DMS 273 treated with DMSO at 0.1 percent for 48 hours (cell line): ENCODE data around the gene OR8D1.
"Not testable (repeated sequence)": the region's sequence is repeated elsewhere in the genome, so short reads cannot be mapped to it uniquely, and the experiment has no call there.

Source experiments
- DNase-seq: peaks from one replicate; lab custom pipeline; 2025; lab: John Stamatoyannopoulos, UW

OR8D1 gene

GRCh38 chr11:124285610-124286344, 28.0 kb downstream of the OR8D1 start:
- DNase-seq: no peak

DNA sequence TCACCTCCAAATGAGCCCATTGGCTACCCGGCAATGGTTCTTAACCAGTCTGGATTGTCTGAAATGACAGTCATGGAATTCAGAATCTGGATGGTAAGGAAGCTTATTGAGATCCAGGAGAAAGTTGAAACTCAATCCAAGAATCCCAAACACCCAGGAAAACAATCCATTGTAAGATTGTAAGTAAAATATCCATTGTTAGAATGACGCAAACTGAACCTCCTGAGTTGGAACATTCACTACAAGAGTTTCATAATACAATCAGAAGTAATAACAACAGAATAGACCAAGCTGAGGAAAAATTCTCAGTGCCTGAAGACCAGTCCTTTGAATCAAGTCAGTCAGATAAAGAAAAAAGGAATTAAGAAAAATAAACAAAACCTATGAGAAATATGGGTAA, 35.5 kb downstream of the OR8D1 start:
- DNase-seq: no peak

DNA sequence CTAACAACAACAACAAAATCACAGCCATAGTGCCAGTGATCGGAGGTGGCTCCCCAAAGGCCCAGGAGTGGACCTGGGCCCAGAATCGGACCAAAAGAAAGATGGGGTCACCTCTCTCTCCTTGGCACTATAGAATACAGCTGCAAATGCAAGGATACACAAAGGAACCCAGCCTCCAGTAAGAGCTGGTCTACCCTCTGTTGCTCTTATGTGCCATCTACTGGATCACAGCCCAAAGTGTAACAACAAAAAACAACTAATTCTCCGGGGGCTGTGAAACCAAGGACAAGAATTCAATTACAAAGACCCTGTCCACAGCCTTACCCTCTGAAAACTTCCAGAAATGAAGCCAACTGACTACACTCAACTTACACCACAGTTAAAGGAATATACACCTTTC, 35.9 kb downstream of the OR8D1 start:
- DNase-seq: no peak

DNA sequence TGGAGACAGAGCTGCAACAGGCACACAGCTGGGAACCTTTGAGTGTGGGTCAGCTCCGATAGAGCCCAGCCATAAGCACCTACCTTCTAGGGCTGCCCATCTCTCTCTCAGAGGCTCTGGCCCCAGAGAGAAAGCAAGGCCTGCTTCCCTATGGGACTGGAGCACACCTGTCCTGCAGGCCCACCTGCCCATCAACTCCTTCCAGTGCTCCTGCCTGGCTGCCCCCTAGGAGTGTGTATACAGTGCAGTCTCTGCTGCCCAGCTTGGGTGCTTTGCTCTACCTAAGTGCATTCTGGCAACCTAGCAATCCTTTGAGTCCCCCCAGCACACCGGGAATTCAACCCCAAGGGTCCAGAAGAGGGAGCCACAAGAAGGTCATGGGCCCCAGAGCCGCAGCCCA, 36.5 kb downstream of the OR8D1 start:
- no peak for DNase-seq

DNA sequence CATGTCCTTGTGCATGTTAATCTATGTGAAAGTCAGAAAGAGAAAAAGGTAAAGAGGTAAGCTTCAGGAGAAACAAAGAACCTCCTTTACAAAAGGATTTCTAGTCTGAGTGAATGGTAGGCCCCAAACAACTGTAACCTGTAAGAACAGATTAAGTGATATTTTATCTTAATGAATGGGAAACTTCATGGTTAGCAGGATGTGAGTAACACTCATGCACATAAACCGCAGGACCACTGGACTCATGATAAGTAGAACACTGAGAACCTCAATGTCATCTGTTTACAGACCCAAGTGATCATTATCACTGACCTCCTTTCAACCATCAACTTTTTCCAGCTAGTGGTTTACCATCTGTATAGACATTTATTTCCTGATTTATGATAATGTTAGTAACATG, 37.7 kb downstream of the OR8D1 start:
- no peak for DNase-seq

DNA sequence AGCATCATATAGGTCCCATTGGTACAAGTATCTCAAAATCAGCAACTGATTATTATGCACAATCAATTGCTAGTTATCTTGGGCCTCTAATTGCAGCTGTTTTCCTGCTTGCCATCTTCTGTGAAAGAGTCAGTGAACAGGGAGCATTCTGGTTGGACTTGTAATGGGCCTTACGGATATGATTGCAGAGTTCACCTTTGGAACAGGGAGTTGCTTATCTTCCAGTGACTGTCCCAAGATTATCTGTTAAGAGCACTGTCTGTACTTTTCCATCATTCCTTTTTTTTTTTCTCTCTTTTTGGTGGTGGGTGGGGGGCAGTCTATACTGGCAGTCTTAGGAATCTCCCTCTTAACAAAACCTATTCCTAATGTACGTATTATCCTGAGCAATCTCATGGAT, 39.7 kb downstream of the OR8D1 start:
- DNase-seq: no peak

DNA sequence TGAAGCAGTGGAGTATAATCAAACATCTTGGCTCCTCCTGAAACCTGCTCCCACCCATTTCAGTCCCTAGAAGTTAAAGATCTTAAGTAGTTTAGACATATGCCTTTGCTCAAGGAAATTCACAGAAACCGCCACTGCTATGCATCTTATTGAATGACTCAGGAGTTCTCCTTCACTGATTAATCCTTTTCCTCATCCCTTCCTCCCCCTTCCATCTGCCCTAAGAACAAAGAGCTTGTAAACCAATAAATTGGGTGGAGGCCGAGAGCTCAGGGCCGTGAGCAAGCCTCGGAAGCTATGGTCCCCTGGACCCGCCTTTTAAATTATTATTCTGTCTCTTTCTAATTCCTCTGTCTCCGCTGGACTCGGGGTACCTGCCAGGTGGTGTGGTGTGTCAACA, 42.9 kb downstream of the OR8D1 start:
- not testable (repeated sequence) for DNase-seq

GRCh38 chr11:124265041-124265440, 48.7 kb downstream of the OR8D1 start:
- not testable (repeated sequence) for DNase-seq

DNA sequence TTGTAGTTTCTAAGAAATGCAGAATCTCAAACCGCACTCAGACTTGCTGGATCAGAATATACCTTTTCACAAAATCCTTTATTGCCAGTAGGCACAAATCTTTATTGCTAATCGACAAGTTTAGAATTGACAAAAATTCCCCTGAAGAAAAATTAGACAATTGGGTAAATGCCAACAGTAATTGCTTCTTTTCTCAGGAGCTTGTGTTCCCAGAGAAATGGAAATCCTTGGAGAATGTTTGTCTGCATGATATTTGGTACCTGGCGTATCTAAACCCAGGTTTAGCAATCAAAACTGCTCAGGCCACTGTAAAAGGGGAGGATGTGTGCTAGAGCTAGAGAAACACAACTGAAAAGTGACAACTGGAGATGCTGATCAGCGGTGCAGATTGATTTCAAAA, 57.7 kb downstream of the OR8D1 start, which contains the start of gene OR8G5:
OR8G5 (plus strand) TSS at position 301 of the 400 bp plus-strand sequence. CDS start 8,556 bp downstream, outside the sequence.
- no peak for DNase-seq
